Central memory CD4-positive, alpha-beta T cell (primary cell): ENCODE results near the gene EPS8L2.
"Not testable (repeated sequence)": the region's sequence is repeated elsewhere in the genome, so short reads cannot be mapped to it uniquely, and the experiment has no call there.

Experiments
- DNase-seq: peaks from one replicate; pipeline ENCODE4 v3.0.0; 2022

Gene EPS8L2

GRCh38 chr11:690244-690643, 15.8 kb upstream of the EPS8L2 start:
- DNase-seq, result not testable (repeated sequence)

DNA sequence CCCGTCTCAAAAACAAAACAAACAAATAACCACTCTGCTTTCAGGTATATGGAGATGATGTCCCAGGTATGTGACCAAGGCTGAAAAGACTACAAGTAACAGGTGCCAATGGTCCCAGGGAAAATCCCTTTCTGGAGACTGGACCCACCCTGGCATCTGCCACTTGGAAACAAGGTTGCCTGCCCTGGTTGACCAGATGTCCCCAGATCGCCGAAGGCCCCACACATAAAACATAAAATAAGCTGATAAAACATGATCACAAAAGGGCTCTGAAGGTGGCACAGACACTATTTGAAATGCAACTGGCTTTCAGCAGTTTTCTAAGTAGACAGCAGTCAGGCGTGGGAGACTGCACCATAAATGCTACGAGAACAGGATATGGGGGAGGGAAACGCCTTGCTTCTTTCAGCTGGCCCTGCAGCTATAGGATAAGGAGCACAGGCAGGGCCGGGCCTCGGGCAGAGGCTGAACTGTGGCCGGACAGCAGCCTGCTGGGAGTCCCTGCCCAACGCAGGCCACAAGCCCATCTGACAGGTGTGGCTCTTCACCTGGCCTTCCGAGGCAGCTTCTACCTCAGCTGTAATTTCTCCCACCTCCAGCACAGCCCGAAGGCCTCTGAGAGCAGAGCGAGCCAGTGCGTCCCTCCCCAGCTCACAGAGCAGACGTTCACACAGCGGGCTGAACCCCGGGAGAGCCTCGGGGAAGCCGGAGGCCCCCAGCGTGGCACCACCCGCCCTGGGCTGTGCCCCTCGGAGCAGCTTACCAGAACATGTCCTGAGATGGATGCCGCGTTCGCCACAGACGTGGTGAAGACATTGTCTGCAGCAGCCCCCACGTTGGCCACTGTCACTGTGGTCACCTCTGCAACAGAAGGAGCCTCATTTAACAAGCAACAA, 15.0 kb upstream of the EPS8L2 start:
- DNase-seq, result peak; percentile 30

- no peak for DNase-seq
Measured at GRCh38 chr11:691710-692590, 14.1 kb upstream of the EPS8L2 start.

DNA sequence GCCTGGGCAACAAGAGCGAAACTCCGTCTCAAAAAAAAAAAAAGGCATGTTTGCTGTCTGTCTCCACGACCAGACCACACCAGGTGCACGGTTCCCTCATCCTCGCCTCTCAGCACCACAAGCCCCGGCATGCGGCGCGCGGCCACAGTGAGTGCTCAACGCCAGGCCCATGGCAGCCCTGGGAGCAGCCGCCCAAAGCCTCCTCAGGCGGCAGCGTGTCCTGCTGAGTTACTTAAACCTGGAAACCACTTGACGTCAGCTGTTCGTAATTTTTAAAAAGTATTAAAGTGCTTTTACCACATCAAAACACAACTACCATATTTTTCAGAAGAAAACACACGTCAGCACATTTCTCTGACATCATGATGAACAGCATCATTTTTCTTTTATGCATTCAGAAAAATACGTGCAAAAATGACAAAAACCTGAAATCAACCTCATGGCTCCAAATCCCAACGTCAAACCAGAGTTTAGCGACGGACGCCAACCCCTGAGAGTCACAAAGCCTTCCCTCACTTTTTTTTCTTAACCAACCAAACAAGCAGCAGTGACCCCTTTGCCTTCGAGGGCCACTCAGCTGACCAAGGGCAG, 13.1 kb upstream of the EPS8L2 start:
- peak; percentile 92 for DNase-seq

DNA sequence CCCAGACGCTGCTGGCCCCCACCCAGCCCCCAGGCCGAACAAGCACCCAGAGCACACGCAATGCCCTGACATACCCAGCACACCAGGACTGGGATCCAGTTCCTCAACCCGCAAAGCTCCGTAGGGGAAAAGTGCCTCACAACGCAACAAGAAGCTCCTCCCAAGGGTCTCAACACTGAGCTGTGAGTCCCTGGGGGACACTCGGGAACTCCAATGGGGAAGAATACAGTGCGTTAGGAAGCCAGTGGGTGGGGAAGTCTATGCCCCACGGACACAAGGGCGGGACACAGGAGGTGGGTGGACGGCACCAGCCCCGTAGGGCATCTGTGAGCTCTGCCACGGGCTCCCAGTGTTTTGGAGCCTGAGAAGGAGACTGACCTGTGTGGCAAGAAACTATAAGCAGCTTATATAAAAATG, 12.6 kb upstream of the EPS8L2 start:
- no peak for DNase-seq

DNA sequence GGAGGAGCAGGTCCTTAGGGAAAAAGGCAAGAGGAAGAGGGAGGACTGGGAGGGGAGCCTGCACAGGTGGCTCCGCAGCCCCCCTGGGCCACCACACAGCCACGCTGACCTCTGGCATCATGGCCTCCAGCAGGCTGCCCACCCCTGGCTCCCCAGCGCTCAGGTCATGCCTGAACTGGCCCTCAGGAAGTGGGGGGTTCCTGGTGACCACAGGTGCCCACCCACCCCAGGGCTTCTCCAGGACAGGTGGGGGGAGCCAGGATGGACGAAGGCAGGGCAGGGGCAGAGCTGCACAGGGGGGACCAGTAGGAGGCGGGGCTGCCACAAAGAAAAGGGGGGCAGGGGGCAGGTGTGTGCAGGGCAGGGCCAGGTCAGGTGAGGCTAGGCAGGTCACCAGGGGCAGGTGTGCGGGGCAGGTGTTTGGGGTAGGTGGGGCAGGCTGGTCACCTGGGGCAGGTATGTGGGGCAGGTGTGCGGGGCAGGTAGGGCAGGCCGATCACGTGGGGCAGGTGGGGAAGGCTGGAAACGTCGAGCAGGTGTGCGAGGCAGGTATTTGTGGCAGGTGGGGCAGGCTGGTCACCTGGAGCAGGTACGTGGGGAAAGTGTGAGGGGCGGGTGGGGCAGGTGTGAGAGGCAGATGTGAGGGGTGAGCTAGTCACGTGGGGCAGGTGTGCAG, 12.0 kb upstream of the EPS8L2 start:
- DNase-seq, result no peak

DNA sequence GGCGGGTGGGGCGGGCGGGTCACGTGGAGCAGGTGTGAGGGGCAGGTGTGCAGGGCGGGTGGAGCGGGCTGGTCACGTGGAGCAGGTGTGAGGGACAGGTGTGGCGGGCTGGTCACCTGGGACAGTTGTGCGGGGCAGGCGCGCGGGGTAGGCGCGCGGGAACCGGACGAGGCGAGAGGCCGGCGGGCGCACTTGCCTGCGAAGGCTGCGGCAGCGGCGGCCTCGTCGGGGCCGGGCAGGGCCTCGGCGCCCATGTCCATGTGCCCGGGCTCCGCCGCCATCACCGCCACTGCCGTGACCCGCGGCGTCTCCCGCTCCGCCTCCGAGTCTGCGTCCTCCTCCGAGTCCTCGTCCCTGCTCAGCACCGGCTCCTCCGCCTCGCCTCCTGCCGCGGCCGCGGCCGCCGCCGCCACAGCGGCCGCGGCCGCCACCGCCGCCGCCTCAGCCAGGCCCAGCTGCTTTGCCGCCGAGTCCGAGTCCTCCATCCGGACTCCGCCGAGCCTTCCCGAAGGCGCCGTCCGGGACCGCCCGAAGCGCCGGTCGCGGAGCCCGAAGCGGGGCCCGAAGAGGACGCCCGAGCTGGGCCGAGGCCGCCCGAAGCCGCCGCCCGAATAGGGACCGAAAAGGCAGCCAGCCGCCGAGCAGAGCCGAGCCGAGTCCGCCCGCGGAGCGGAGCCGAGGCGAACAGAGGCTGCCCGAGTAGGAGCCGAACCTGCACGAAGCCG, 11.3 kb upstream of the EPS8L2 start, which contains the start of gene DEAF1:
Gene DEAF1, minus strand, starts transcription at position 660 of the 725 bp plus-strand sequence. Its CDS starts 175 bp downstream, at position 485.
- peak; percentile 99 for DNase-seq

- no peak for DNase-seq
Measured at GRCh38 chr11:695288-695537, 10.8 kb upstream of the EPS8L2 start.

GRCh38 chr11:695538-696248, 10.3 kb upstream of the EPS8L2 start, which contains the start of gene TMEM80:
TMEM80 (plus strand) TSS chr11:695816; CDS start chr11:695828, 12 bp downstream.
- peak; percentile 99 for DNase-seq

GRCh38 chr11:696955-697491, 9.0 kb upstream of the EPS8L2 start:
- no peak for DNase-seq

- DNase-seq, result no peak
Measured at GRCh38 chr11:697811-698311, 8.2 kb upstream of the EPS8L2 start.

DNA sequence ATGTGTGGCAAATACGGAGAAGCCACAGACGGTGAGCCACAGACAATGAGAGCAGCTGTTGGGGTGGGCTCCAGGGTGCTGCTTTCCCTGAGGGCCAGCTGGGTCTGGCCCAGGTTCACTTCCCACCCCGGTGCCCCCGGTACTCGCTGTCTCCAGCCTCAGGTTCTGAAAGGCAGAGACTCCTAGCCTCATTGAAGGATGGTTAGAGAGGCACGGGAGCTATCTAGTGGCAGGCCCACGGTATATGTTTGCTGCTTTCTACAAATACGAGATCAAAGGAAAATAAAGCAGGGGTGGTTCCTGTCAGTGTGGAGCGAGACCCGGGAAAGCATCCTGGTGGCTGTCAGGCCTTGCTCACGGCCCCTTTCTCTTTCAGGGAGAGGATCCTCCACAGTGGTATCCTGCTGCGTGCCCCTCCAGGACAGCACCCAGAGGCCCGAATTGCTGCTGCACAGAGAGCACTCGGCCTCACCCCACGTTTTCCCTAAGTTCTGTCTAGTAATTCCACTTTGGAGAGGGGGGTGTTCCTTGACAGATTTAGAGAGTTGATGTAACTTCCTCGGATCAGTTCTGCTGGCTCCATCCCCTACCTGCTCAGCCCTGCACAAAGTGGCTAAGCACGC, 7.4 kb upstream of the EPS8L2 start:
- DNase-seq, result no peak

- no peak for DNase-seq
Measured at GRCh38 chr11:699116-699508, 6.9 kb upstream of the EPS8L2 start.

DNA sequence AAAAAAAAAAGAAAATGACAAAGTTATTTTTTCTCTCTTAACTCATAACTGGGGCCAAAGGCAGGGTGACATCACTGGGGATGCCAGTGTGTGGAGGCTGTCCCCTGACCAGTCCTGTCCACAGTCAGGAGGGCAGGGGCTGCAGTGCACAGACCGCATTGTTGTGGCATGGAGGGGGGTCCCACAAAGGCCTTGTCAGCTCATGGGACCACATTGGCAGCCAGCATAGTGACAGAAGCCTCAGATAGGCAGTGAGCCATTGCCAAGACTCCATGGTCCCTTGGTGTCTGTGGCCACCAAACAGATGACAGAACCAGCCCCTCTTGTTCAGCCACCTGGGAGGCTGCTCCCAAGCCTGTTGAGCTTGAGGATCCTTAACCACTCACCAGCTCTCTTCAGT, 6.3 kb upstream of the EPS8L2 start:
- DNase-seq, result no peak

- no peak for DNase-seq
Measured at GRCh38 chr11:701741-702461, 4.1 kb upstream of the EPS8L2 start.

- no peak for DNase-seq
Measured at GRCh38 chr11:702462-703461, 3.3 kb upstream of the EPS8L2 start.

DNA sequence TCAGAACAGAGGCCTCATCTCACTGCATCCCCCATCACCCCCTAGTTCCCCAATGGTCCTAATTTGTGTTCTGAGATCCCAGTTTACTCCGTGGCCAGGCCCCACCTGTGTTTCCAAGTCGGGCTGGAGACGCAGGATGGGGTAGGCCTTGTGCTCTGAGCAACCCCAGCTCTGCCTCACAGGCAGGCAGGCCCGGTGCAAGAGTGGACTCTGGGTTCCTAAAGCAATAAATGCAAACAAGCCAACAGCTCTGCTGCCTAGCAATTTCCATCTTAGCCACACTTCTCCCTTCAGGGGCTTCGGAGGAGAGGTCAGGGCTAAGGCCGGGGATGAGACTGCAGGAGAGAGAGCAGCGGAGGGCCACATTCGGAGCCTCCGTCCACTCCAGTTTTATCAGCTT, 2.5 kb upstream of the EPS8L2 start:
- DNase-seq, result no peak

GRCh38 chr11:704228-704674, 1.8 kb upstream of the EPS8L2 start:
- no peak for DNase-seq
